Daoy (cell line): ENCODE results near the gene MINPP1. TPM values are rescaled to one million over a fixed set of nuclear protein-coding genes. Genes with fewer than 3 reads are reported as not detected.
"Not testable (repeated sequence)": the region's sequence is repeated elsewhere in the genome, so short reads cannot be mapped to it uniquely, and the experiment has no call there.

ENCODE experiments used
- DNase-seq: peaks from one replicate; pipeline ENCODE4 v3.0.0-alpha.2; 2015; ENCODE audit warnings: low read depth
- total RNA-seq: library from RNA; depleted of rRNA; stranded (reverse); fragments of >200 nt; shearing (Covaris generic); gene quantifications from 2 replicates; pipeline ENCODE4 v1.2.3, GENCODE V29; 2014; rRNA removed

The MINPP1 gene
- total RNA-seq, 1 experiment from 2014 or later: 34.6 TPM

- no peak for DNase-seq
These were observed 71.2 kb downstream of the MINPP1 start for GRCh38 chr10:87575851-87576250.

- no peak for DNase-seq
These were observed 73.6 kb downstream of the MINPP1 start for GRCh38 chr10:87578160-87578841.

GRCh38 chr10:87578842-87579401, 74.2 kb downstream of the MINPP1 start:
- DNase-seq: no peak

GRCh38 chr10:87579563-87579962, 74.9 kb downstream of the MINPP1 start:
- no peak for DNase-seq

GRCh38 chr10:87580016-87580415, 75.3 kb downstream of the MINPP1 start:
- DNase-seq: no peak

GRCh38 chr10:87585565-87586514, 81.1 kb downstream of the MINPP1 start:
- peak; percentile 51 for DNase-seq

- no peak for DNase-seq
These were observed 85.0 kb downstream of the MINPP1 start for GRCh38 chr10:87589645-87590051.

GRCh38 chr10:87590705-87591588, 86.3 kb downstream of the MINPP1 start:
- DNase-seq: no peak

- no peak for DNase-seq
These were observed 86.8 kb downstream of the MINPP1 start for GRCh38 chr10:87591589-87591886.

- DNase-seq: not testable (repeated sequence)
These were observed 88.2 kb downstream of the MINPP1 start for GRCh38 chr10:87592920-87593319.

GRCh38 chr10:87593702-87594101, 89.0 kb downstream of the MINPP1 start:
- no peak for DNase-seq

- no peak for DNase-seq
These were observed 89.5 kb downstream of the MINPP1 start for GRCh38 chr10:87594181-87594580.

GRCh38 chr10:87594864-87595263, 90.2 kb downstream of the MINPP1 start:
- DNase-seq: no peak

- DNase-seq: no peak
These were observed 91.7 kb downstream of the MINPP1 start for GRCh38 chr10:87596351-87596750.

- DNase-seq: no peak
These were observed 94.0 kb downstream of the MINPP1 start for GRCh38 chr10:87598700-87599099.

GRCh38 chr10:87600581-87600980, 95.9 kb downstream of the MINPP1 start:
- no peak for DNase-seq

Other genes with a start within 250 kb of the MINPP1 start
- gene NUTM2D, start 147.1 kb upstream of the MINPP1 start, total RNA-seq: 0.86 and 1.6 TPM in 2 replicates
- gene PAPSS2, start 155.0 kb downstream of the MINPP1 start, total RNA-seq: 6.3 and 9.9 TPM in 2 replicates